ENCODE results near the gene OTOGL.
"Not testable (repeated sequence)": the region's sequence is repeated elsewhere in the genome, so short reads cannot be mapped to it uniquely, and the experiment has no call there.

Gene OTOGL

GRCh38 chr12:80213871-80214270 is 114.5 kb downstream of the OTOGL start:
- Histone ChIP-seq H3K4me2 (ENCODE audit: low read depth, low read length, poor library complexity, severe bottlenecking) (no peak overlapping the region), H3K9me3 (ENCODE audit: insufficient read depth, low read depth, low read length) (no peaks in the 10 kb centered on the region), H3K79me2 (ENCODE audit: insufficient read depth, low read length) (no peaks in the 10 kb centered on the region), H3K9me2 (replicated peaks; ENCODE audit: low read depth, low read length) (no peaks in the 10 kb centered on the region), H3K4me1 (ENCODE audit: insufficient read depth, low read length, poor library complexity, severe bottlenecking) (no peaks in the 10 kb centered on the region), H3F3A (ENCODE audit: low read depth) (no peaks in the 10 kb centered on the region), H4K20me1 (ENCODE audit: insufficient read depth, low read length, poor library complexity, severe bottlenecking) (no peaks in the 10 kb centered on the region), H2AFZ (ENCODE audit: low read length) (no peak overlapping the region), H3K27me3 (ENCODE audit: insufficient read depth, low read length, poor library complexity, severe bottlenecking) (no peaks in the 10 kb centered on the region), H3K36me3 (ENCODE audit: insufficient read depth, low read length) (no peaks in the 10 kb centered on the region), H3K4me3 (ENCODE audit: low read length, poor library complexity, severe bottlenecking) (no peak overlapping the region), H3K9ac (ENCODE audit: low read depth, low read length, poor library complexity, severe bottlenecking) (no peak overlapping the region)
- TF ChIP-seq EZH2phosphoT487 (IDR thresholded peaks at IDR 0.05; ENCODE audit: borderline replicate concordance) (no peak), CTCF (conservative IDR thresholded peaks at IDR 0.05; ENCODE audit: low read length) (no peak)

DNA sequence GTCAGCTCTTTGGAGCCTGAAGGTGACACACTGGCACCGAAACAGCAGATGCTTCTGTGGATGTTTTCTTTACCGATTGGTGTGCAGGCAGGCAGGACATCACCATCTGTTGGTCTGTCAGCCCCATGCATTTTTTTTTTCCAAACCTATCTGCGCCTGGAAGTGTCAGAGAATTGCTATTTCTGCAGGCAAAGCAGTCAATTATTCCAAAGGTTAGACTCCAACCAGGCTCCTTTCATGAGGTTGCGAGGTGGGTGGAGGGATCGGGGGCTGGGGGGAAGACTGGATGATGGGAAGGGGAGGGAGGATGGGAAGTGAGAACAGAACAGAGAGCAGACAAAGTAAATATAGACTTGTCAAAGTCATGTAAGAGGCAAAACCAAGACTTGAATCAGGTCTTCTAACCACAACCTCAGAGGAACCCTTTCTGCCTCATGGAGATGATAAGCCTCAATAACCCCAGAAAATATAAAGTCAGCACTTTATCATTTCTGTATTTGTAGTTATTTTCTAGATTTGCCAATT is 117.7 kb downstream of the OTOGL start:
- H3K4me3 ChIP-seq (ENCODE audit: low read length, poor library complexity, severe bottlenecking): no peak overlapping the region
- H3K9ac ChIP-seq (ENCODE audit: low read depth, low read length, poor library complexity, severe bottlenecking): no peak overlapping the region
- no peak for TF ChIP-seq EZH2phosphoT487 (IDR thresholded peaks at IDR 0.05; ENCODE audit: borderline replicate concordance)
- no peak for TF ChIP-seq CTCF (conservative IDR thresholded peaks at IDR 0.05; ENCODE audit: low read length)
- no peaks in the 10 kb centered on the region for H3K27me3 ChIP-seq (ENCODE audit: insufficient read depth, low read length, poor library complexity, severe bottlenecking)
- H3K79me2 ChIP-seq (ENCODE audit: insufficient read depth, low read length): no peaks in the 10 kb centered on the region
- H3K9me3 ChIP-seq (ENCODE audit: insufficient read depth, low read depth, low read length): no peaks in the 10 kb centered on the region
- peaks cover 5% of the 10 kb centered on the region for H3K4me1 ChIP-seq (ENCODE audit: insufficient read depth, low read length, poor library complexity, severe bottlenecking)
- H3K36me3 ChIP-seq (ENCODE audit: insufficient read depth, low read length): no peaks in the 10 kb centered on the region
- H3K4me2 ChIP-seq (ENCODE audit: low read depth, low read length, poor library complexity, severe bottlenecking): no peak overlapping the region
- no peaks in the 10 kb centered on the region for H3K9me2 ChIP-seq (replicated peaks; ENCODE audit: low read depth, low read length)
- H3F3A ChIP-seq (ENCODE audit: low read depth): no peaks in the 10 kb centered on the region
- no peak overlapping the region for H2AFZ ChIP-seq (ENCODE audit: low read length)
- H4K20me1 ChIP-seq (ENCODE audit: insufficient read depth, low read length, poor library complexity, severe bottlenecking): no peaks in the 10 kb centered on the region

- H3K4me3 ChIP-seq (ENCODE audit: low read length, poor library complexity, severe bottlenecking); H2AFZ ChIP-seq (ENCODE audit: low read length); H3K9me2 ChIP-seq (replicated peaks; ENCODE audit: low read depth, low read length); H3K79me2 ChIP-seq (ENCODE audit: insufficient read depth, low read length); H3K9ac ChIP-seq (ENCODE audit: low read depth, low read length, poor library complexity, severe bottlenecking); H3K27me3 ChIP-seq (ENCODE audit: insufficient read depth, low read length, poor library complexity, severe bottlenecking); H3K4me2 ChIP-seq (ENCODE audit: low read depth, low read length, poor library complexity, severe bottlenecking); H3K36me3 ChIP-seq (ENCODE audit: insufficient read depth, low read length); H3K9me3 ChIP-seq (ENCODE audit: insufficient read depth, low read depth, low read length); H3F3A ChIP-seq (ENCODE audit: low read depth); H4K20me1 ChIP-seq (ENCODE audit: insufficient read depth, low read length, poor library complexity, severe bottlenecking): not testable (repeated sequence)
- peaks cover 13% of the 10 kb centered on the region for H3K4me1 ChIP-seq (ENCODE audit: insufficient read depth, low read length, poor library complexity, severe bottlenecking)
Measured at GRCh38 chr12:80218925-80219324, 119.6 kb downstream of the OTOGL start.

DNA sequence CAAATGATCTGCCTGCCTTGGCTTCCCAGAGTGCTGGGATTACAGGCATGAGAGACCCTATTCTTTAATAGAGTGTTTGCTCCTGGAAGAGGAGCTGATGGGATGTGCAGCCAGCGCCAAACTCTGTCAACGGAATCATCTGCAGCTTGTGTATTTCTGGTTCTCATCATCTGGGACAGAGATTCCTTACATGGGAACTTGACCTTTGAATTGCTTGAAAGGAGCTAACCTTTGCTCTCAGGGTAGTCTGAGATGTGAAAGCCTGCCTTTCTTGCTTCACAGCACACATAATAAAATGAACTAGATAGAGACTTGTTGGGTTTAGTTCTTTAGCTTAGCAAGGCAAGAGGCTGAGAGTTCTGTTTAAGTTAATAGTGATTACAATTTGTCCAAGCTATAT is 120.0 kb downstream of the OTOGL start:
- Histone ChIP-seq H3K9me2 (replicated peaks; ENCODE audit: low read depth, low read length) (no peaks in the 10 kb centered on the region), H3K4me1 (ENCODE audit: insufficient read depth, low read length, poor library complexity, severe bottlenecking) (peaks cover 13% of the 10 kb centered on the region), H3K36me3 (ENCODE audit: insufficient read depth, low read length) (no peaks in the 10 kb centered on the region), H3K79me2 (ENCODE audit: insufficient read depth, low read length) (no peaks in the 10 kb centered on the region), H2AFZ (ENCODE audit: low read length) (no peak overlapping the region), H3K9me3 (ENCODE audit: insufficient read depth, low read depth, low read length) (no peaks in the 10 kb centered on the region), H3K4me3 (ENCODE audit: low read length, poor library complexity, severe bottlenecking) (no peak overlapping the region), H3K9ac (ENCODE audit: low read depth, low read length, poor library complexity, severe bottlenecking) (no peak overlapping the region), H3F3A (ENCODE audit: low read depth) (no peaks in the 10 kb centered on the region), H3K27me3 (ENCODE audit: insufficient read depth, low read length, poor library complexity, severe bottlenecking) (no peaks in the 10 kb centered on the region), H3K4me2 (ENCODE audit: low read depth, low read length, poor library complexity, severe bottlenecking) (no peak overlapping the region), H4K20me1 (ENCODE audit: insufficient read depth, low read length, poor library complexity, severe bottlenecking) (no peaks in the 10 kb centered on the region)
- TF ChIP-seq CTCF (conservative IDR thresholded peaks at IDR 0.05; ENCODE audit: low read length) (no peak), EZH2phosphoT487 (IDR thresholded peaks at IDR 0.05; ENCODE audit: borderline replicate concordance) (no peak)
